DOHH2 (cell line): ENCODE results near the gene KMT2B.
A peak's percentile ranks its signal among the peaks of the same experiment; 100 is the strongest.

Source experiments
- H3F3A ChIP-seq: fragments of 200-600 bp; sonication (generic), shearing (Covaris generic); 2 replicates; pipeline ENCODE4 v1.6.0; 2016; ENCODE audit warnings: antibody characterized with exemption, mild to moderate bottlenecking; ENCODE audit not compliant: control insufficient read depth, insufficient read depth
- H3K27ac ChIP-seq: fragments of 200-600 bp; sonication (generic); 2 replicates; pipeline ENCODE4 v1.5.1; 2014; ENCODE audit warnings: low read depth, mild to moderate bottlenecking, low read length, moderate library complexity
- H3K27me3 ChIP-seq: fragments of 200-600 bp; sonication (generic); 2 replicates; pipeline ENCODE4 v1.6.1; 2014; ENCODE audit warnings: mild to moderate bottlenecking, low read length, mixed read lengths; ENCODE audit not compliant: control insufficient read depth
- H3K36me3 ChIP-seq: fragments of 200-600 bp; sonication (generic); 2 replicates; pipeline ENCODE4 v1.6.1; 2014; ENCODE audit warnings: mild to moderate bottlenecking, low read length, moderate library complexity, mixed read lengths; ENCODE audit not compliant: control insufficient read depth
- H3K4me1 ChIP-seq: fragments of 200-600 bp; sonication (generic); 2 replicates; pipeline ENCODE4 v1.6.1; 2014; ENCODE audit warnings: mild to moderate bottlenecking, low read length, mixed read lengths; ENCODE audit not compliant: control insufficient read depth
- H3K4me2 ChIP-seq: fragments of 200-600 bp; sonication (generic); 2 replicates; pipeline ENCODE4 v1.6.0; 2014; ENCODE audit warnings: mild to moderate bottlenecking, low read length, moderate library complexity
- H3K4me3 ChIP-seq: fragments of 200-600 bp; sonication (generic); 2 replicates; pipeline ENCODE4 v1.5.1; 2014; ENCODE audit warnings: mild to moderate bottlenecking, low read length, mixed read lengths
- H3K79me2 ChIP-seq: fragments of 200-600 bp; sonication (generic); 2 replicates; pipeline ENCODE4 v1.6.1; 2014; ENCODE audit warnings: mild to moderate bottlenecking, low read length, mixed read lengths; ENCODE audit not compliant: control insufficient read depth
- H3K9me2 ChIP-seq: fragments of 200-600 bp; sonication (generic); replicated peaks from 2 replicates; pipeline ENCODE4 v1.6.1; 2014; ENCODE audit warnings: mild to moderate bottlenecking, low read length, mixed read lengths; ENCODE audit not compliant: control insufficient read depth
- H3K9me3 ChIP-seq: fragments of 200-600 bp; sonication (generic); 2 replicates; pipeline ENCODE4 v1.6.1; 2014; ENCODE audit warnings: antibody characterized with exemption, low read length, mixed read lengths; ENCODE audit not compliant: control insufficient read depth, insufficient read depth
- H4K20me1 ChIP-seq: fragments of 200-600 bp; sonication (generic); 2 replicates; pipeline ENCODE4 v1.6.0; 2014; ENCODE audit warnings: low read depth, mild to moderate bottlenecking, antibody characterized with exemption, low read length, moderate library complexity; ENCODE audit not compliant: control insufficient read depth, insufficient read depth
- EZH2phosphoT487 ChIP-seq: fragments of 200-600 bp; sonication (generic); IDR thresholded peaks from 2 replicates; pipeline ENCODE4 v1.6.1; 2017; ENCODE audit warnings: borderline replicate concordance, mild to moderate bottlenecking, antibody characterized with exemption, low read length, moderate library complexity, mixed read lengths
- TF ChIP-seq, protein P1 (sequence below): fragments of 200-600 bp; sonication (generic); IDR thresholded peaks from one replicate; pipeline ENCODE4 v1.5.1; 2014; ENCODE audit warnings: antibody characterized with exemption, mild to moderate bottlenecking, low read depth, low read length; ENCODE audit not compliant: poor library complexity, severe bottlenecking

Gene KMT2B

DNA sequence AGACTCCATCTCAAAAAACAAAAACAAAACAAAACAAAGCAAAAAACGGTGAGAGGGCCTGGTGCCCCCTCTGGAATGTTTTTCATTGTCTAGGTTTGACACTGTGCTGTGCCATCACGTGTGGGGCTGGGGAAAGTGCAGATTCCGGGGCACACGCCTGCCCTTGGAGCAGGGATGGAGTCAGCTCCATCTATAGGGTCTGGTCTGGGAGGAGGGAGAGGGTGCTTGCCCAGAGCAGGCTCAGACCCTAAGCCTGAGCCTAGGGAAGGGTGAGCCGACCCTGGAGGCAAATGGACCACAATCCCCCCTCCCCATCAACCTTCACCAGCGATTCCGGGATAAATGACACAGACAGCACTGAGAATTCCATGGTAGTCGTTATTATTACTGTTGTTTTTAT, 24.4 kb upstream of the KMT2B start:
- Histone ChIP-seq H3K4me3 (no peak overlapping the region), H3K9me2 (no peaks in the 10 kb centered on the region), H3K4me1 (peaks cover 4% of the 10 kb centered on the region; the same call in 1 of the 2 replicates), H3F3A (no peaks in the 10 kb centered on the region), H3K36me3 (no peaks in the 10 kb centered on the region), H3K4me2 (no peak overlapping the region), H3K27ac (no peak overlapping the region), H3K27me3 (0 out of 2 replicates have a peak, but pooled peaks cover 2% of the 10 kb centered on the region), H4K20me1 (peaks cover 3% of the 10 kb centered on the region; the same call in 1 of the 2 replicates), H3K9me3 (no peaks in the 10 kb centered on the region), H3K79me2 (no peaks in the 10 kb centered on the region)
- TF ChIP-seq EZH2phosphoT487: no peak
- TF ChIP-seq, protein P1, sequence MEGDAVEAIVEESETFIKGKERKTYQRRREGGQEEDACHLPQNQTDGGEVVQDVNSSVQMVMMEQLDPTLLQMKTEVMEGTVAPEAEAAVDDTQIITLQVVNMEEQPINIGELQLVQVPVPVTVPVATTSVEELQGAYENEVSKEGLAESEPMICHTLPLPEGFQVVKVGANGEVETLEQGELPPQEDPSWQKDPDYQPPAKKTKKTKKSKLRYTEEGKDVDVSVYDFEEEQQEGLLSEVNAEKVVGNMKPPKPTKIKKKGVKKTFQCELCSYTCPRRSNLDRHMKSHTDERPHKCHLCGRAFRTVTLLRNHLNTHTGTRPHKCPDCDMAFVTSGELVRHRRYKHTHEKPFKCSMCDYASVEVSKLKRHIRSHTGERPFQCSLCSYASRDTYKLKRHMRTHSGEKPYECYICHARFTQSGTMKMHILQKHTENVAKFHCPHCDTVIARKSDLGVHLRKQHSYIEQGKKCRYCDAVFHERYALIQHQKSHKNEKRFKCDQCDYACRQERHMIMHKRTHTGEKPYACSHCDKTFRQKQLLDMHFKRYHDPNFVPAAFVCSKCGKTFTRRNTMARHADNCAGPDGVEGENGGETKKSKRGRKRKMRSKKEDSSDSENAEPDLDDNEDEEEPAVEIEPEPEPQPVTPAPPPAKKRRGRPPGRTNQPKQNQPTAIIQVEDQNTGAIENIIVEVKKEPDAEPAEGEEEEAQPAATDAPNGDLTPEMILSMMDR: no peak

DNA sequence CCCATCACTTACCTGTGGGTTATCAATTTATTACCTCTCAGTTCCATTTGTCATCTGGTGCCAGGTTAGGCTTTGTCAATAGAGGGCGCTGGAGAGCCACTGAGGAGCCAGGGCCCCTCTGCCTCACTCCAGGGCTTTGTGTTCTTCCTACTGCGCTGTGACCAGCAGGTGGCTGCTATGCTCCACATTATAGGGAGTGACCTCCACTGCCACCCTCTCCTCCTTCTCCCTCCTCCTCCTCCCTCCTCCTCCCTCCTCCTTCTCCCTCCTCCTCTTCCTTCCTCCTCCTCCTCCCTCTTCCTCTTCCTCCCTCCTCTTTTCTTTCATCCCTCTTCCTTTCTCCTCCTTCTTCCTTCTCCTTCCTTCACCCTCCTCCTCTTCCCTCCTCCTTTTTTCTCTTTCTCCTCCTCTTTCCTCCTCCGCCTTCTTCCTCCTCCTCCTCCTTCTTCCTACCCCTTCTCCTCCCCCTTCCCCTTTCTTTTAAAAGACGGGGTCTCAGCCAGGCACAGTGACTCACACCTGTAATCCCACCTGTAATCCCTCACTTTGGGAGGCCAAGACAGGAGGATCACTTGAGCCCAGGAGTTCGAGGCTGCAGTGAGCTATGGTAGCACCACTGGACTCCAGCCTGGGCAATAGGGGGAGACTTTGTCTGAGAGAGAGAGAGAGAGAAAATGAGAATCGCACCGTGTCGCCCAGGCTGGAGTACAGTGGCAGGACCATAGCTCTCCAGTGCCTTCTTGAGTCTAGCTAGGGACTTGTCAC, 23.8 kb upstream of the KMT2B start:
- Histone ChIP-seq H3K4me2 (no peak overlapping the region), H3K79me2 (no peaks in the 10 kb centered on the region), H3K9me2 (no peaks in the 10 kb centered on the region), H3F3A (no peaks in the 10 kb centered on the region), H3K4me1 (peaks cover 4% of the 10 kb centered on the region; the same call in 1 of the 2 replicates), H3K27ac (no peak overlapping the region), H3K36me3 (no peaks in the 10 kb centered on the region), H3K4me3 (no peak overlapping the region), H4K20me1 (peaks cover 3% of the 10 kb centered on the region; the same call in 1 of the 2 replicates), H3K9me3 (no peaks in the 10 kb centered on the region), H3K27me3 (0 out of 2 replicates have a peak, but pooled peaks cover 2% of the 10 kb centered on the region)
- TF ChIP-seq EZH2phosphoT487: no peak
- TF ChIP-seq, protein P1: peak; percentile 95

DNA sequence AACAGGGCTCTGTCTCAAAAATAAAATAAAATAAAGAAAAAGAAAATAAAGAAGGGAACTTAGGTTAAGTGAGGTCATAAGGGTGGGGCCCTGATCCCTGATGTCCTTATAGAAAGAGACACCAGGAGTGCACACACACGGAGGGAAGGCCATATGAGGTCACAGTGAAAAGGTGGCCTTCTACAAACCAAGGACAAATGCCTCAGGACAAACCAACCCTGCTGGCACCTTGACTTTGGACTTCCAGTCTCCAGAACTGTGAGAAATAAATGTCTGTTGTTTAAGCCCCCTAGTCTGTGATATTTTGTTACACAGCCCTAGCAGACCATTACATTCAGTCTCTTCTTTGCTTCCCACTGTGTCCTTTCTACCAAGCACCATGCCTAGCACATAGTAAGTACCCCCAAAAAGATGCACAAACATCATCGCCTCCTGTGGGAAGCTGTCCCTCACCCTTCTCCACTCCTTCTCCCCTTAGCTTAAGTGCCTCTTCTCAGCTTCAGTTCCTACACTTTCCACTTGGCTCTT, 21.8 kb upstream of the KMT2B start:
- no peak for TF ChIP-seq EZH2phosphoT487
- TF ChIP-seq, protein P1: no peak
- Histone ChIP-seq H3K9me3 (no peaks in the 10 kb centered on the region), H3K4me2 (no peak overlapping the region), H3K9me2 (no peaks in the 10 kb centered on the region), H3K27me3 (0 out of 2 replicates have a peak, but pooled peaks cover 2% of the 10 kb centered on the region), H3K27ac (no peak overlapping the region), H3K36me3 (no peaks in the 10 kb centered on the region), H4K20me1 (peaks cover 3% of the 10 kb centered on the region; the same call in 1 of the 2 replicates), H3K4me1 (peaks cover 4% of the 10 kb centered on the region; the same call in 1 of the 2 replicates), H3K4me3 (no peak overlapping the region), H3K79me2 (no peaks in the 10 kb centered on the region), H3F3A (no peaks in the 10 kb centered on the region)
